B cell (primary cell): Measurements from ENCODE around the gene PRDM15.

ENCODE experiments used
- CTCF ChIP-seq: fragments of 200-600 bp; IDR thresholded peaks from one replicate; pipeline ENCODE4 v1.8.0; 2022; ENCODE audit warnings: antibody characterized with exemption, mild to moderate bottlenecking
- EZH2 ChIP-seq: IDR thresholded peaks from 2 replicates; pipeline ENCODE4 v1.6.1; 2012; ENCODE audit warnings: borderline replicate concordance, low read depth, mild to moderate bottlenecking, moderate library complexity, low read length; ENCODE audit not compliant: insufficient read depth, poor library complexity, severe bottlenecking

GRCh38 chr21:41808094-41808493 is 71.0 kb downstream of the PRDM15 start:
- TF ChIP-seq CTCF (no peak), EZH2 (no peak)
